B cell (primary cell): Measurements from ENCODE around the gene LARGE1. TPM values are rescaled to one million over a fixed set of nuclear protein-coding genes. Genes with fewer than 3 reads are reported as not detected.

Source experiments
- ATAC-seq: fragments of 200-7000 bp; cut with Tn5 transposase; one replicate; pipeline ENCODE4 v1.10.0; 2021; ENCODE audit warnings: low read depth, mild to moderate bottlenecking, moderate number of reproducible peaks, moderate library complexity
- CTCF ChIA-PET: fragments of 350-600 bp; sonication (Branson Sonifier 250); formaldehyde crosslinking; loops from one replicate; lab custom pipeline; 2021; ENCODE audit warnings: antibody characterized with exemption, inconsistent platforms; lab: Charles Lee
- POLR2A ChIA-PET: fragments of 350-600 bp; sonication (Branson Sonifier 250); formaldehyde crosslinking; loops from one replicate; lab custom pipeline; 2021; ENCODE audit warnings: antibody characterized with exemption; lab: Charles Lee
- DNase-seq: peaks from one replicate; pipeline ENCODE4 v3.0.0; 2013
- H2AFZ ChIP-seq: 2 replicates; pipeline ENCODE4 v1.6.1; 2012; ENCODE audit warnings: mild to moderate bottlenecking, low read depth, low read length; ENCODE audit not compliant: insufficient read depth, poor library complexity, severe bottlenecking
- H3K27ac ChIP-seq, 2 donors: 1 replicate in 1 of 2; 2 replicates in 1 of 2; pipeline ENCODE4 v1.5.1; 2012 to 2013; ENCODE audit warnings: low read length in 2 of 2, mild to moderate bottlenecking in 2 of 2, moderate library complexity in 1 of 2
- H3K27me3 ChIP-seq, 4 experiments: fragments of 200-600 bp in 1 of 4; sonication (generic) in 1 of 4; replicated peaks in 1 of 4; 1 replicate in 2 of 4; 2 replicates in 2 of 4; pipeline versions ENCODE4 v1.6.1 to v1.7.0; 2013 to 2016; ENCODE audit warnings: low read length in 3 of 4, mild to moderate bottlenecking in 2 of 4, mixed read lengths in 1 of 4, moderate library complexity in 1 of 4; ENCODE audit not compliant: insufficient read depth in 4 of 4, control insufficient read depth in 3 of 4; ENCODE audit errors: control extremely low read depth in 1 of 4
- H3K36me3 ChIP-seq, 2 experiments: replicated peaks in 1 of 2; 1 replicate in 1 of 2; 2 replicates in 1 of 2; pipeline versions ENCODE4 v1.6.1 to v1.7.1; 2013; ENCODE audit warnings: low read length in 1 of 2; ENCODE audit not compliant: insufficient read depth in 2 of 2, control insufficient read depth in 1 of 2; ENCODE audit errors: control extremely low read depth in 1 of 2, extremely low read depth in 1 of 2
- H3K4me1 ChIP-seq, 2 donors: fragments of 200-600 bp in 1 of 2; sonication (generic) in 1 of 2; 1 replicate in 1 of 2; 2 replicates in 1 of 2; pipeline versions ENCODE4 v1.5.1 to v1.6.1; 2013 to 2017; ENCODE audit warnings: low read length in 2 of 2; ENCODE audit not compliant: control insufficient read depth in 2 of 2, insufficient read depth in 2 of 2
- H3K4me2 ChIP-seq: replicated peaks from 2 replicates; pipeline ENCODE3; 2012; ENCODE audit warnings: mild to moderate bottlenecking, low read depth, low read length; ENCODE audit not compliant: poor library complexity, severe bottlenecking
- H3K4me3 ChIP-seq, 5 experiments: fragments of 200-600 bp in 1 of 5; sonication (generic) in 1 of 5; 1 replicate in 3 of 5; 2 replicates in 2 of 5; pipeline versions ENCODE4 v1.5.1 to v1.7.0; 2011 to 2016; ENCODE audit warnings: low read length in 4 of 5, mild to moderate bottlenecking in 4 of 5, low read depth in 2 of 5, control low read depth in 1 of 5, moderate library complexity in 1 of 5; ENCODE audit not compliant: insufficient read depth in 1 of 5; ENCODE audit errors: control extremely low read depth in 1 of 5, extremely low read depth in 1 of 5
- H3K79me2 ChIP-seq: fragments of 200-600 bp; sonication (generic); one replicate; pipeline ENCODE4 v1.6.0; 2016; ENCODE audit warnings: low read length; ENCODE audit not compliant: control insufficient read depth, insufficient read depth
- H3K9ac ChIP-seq: fragments of 200-600 bp; sonication (generic); 2 replicates; pipeline ENCODE4 v1.6.1; 2017; ENCODE audit warnings: mild to moderate bottlenecking, low read length, moderate library complexity
- H3K9me3 ChIP-seq, 3 donors: one replicate each; pipeline versions ENCODE4 v1.6.1 to v1.7.1; 2013; ENCODE audit warnings: low read length in 2 of 3; ENCODE audit not compliant: control insufficient read depth in 2 of 3, insufficient read depth in 1 of 3; ENCODE audit errors: control extremely low read depth in 1 of 3
- H4K20me1 ChIP-seq: 2 replicates; pipeline ENCODE4 v1.6.0; 2012; ENCODE audit warnings: mild to moderate bottlenecking, low read length; ENCODE audit not compliant: insufficient read depth, control insufficient read depth, poor library complexity, severe bottlenecking
- H3K27ac Mint-ChIP-seq: one replicate; pipeline ENCODE4 v1.8.0; 2021; ENCODE audit warnings: mixed read lengths
- H3K27me3 Mint-ChIP-seq: one replicate; pipeline ENCODE4 v1.8.0; 2021; ENCODE audit warnings: mixed read lengths
- H3K4me1 Mint-ChIP-seq: one replicate; pipeline ENCODE4 v1.8.0; 2021; ENCODE audit warnings: mixed read lengths
- H3K4me3 Mint-ChIP-seq: one replicate; pipeline ENCODE4 v1.8.0; 2021; ENCODE audit warnings: mixed read lengths
- H3K9me3 Mint-ChIP-seq: one replicate; pipeline ENCODE4 v1.8.0; 2022; ENCODE audit warnings: mixed read lengths; ENCODE audit not compliant: insufficient read depth
- EZH2 ChIP-seq: IDR thresholded peaks from 2 replicates; pipeline ENCODE4 v1.6.1; 2012; ENCODE audit warnings: borderline replicate concordance, low read depth, mild to moderate bottlenecking, moderate library complexity, low read length; ENCODE audit not compliant: insufficient read depth, poor library complexity, severe bottlenecking
- WGBS: methylation state at CpG from one replicate; pipeline ENCODE4 v1.1.5; 2013; ENCODE audit warnings: missing lambda C conversion rate; ENCODE audit not compliant: insufficient coverage; 5-methylcytosine and 5-hydroxymethylcytosine counted together
- intact Hi-C: fragments of 100-400 bp; cut with micrococcal nuclease; formaldehyde crosslinking; loops from one replicate; pipeline ENCODE4 v1.10.0; 2022
- polyA plus RNA-seq: library from polyadenylated mRNA; depleted of rRNA; stranded (reverse); fragments of >200 nt; gene quantifications from 2 replicates; pipeline ENCODE4 v1.2.3, GENCODE V29; 2012
- total RNA-seq, 2 donors: library from RNA; stranded (reverse); fragments of 120-200 nt in 1 of 2; gene quantifications; 1 replicate in 1 of 2; 2 replicates in 1 of 2; pipeline versions ENCODE4 v1.2.3 to v1.2.4, GENCODE V29; 2013 to 2022
- TF ChIP-seq, protein P1 (sequence below): fragments of 200-600 bp; IDR thresholded peaks from one replicate; pipeline ENCODE4 v1.8.0; 2022; ENCODE audit warnings: antibody characterized with exemption, mild to moderate bottlenecking

The LARGE1 gene
- total and polyA plus RNA-seq, 2 donors (not counting 1 experiment from before 2014, with no cell fraction given), result 20.7 to 82.0 TPM

DNA sequence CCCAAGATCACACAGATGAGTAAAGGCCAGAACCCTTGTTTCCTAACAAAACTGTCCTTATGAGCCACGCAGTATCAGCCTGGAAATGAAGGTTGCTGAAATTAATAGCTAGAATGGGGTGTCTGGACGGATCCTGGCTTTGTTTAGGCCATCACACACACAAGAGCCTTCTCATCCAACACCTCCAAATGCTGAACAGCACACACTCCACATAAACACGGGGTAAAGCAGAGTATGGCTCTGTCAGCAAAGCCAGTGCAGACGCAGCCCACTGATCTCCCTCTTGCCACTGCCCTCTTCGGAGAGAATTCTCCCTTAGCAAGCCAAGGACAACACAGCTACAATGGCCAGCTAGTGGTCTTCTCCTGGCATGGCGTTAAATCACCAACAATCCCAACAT lies 469.5 kb downstream of the LARGE1 start:
- Mint-ChIP-seq H3K4me3 (no peak overlapping the region), H3K27ac (no peak overlapping the region), H3K4me1 (peaks cover 9% of the 10 kb centered on the region), H3K27me3 (no peaks in the 10 kb centered on the region), H3K9me3 (no peaks in the 10 kb centered on the region)
- H3K27me3 ChIP-seq, result no peaks in the 10 kb centered on the region
- 94% methylated on average over 3 of the region's 6 CpGs for WGBS
- H3K9me3 ChIP-seq, result no peaks in the 10 kb centered on the region
- CTCF ChIA-PET, result no interaction called here
- no peak overlapping the region for H3K9ac ChIP-seq
- H3K79me2 ChIP-seq, result no peaks in the 10 kb centered on the region
- intact Hi-C loops, result no loop called here
- H3K4me3 ChIP-seq, result no peak overlapping the region
- H3K27ac ChIP-seq, result no peak overlapping the region
- no peaks in the 10 kb centered on the region for H3K36me3 ChIP-seq
- no peak overlapping the region for H3K4me2 ChIP-seq
- no peak for DNase-seq
- no peak overlapping the region for H2AFZ ChIP-seq
- peaks cover 23% of the 10 kb centered on the region for H4K20me1 ChIP-seq
- POLR2A ChIA-PET, result no interaction called here
- TF ChIP-seq EZH2, result no peak
- TF ChIP-seq, protein P1, sequence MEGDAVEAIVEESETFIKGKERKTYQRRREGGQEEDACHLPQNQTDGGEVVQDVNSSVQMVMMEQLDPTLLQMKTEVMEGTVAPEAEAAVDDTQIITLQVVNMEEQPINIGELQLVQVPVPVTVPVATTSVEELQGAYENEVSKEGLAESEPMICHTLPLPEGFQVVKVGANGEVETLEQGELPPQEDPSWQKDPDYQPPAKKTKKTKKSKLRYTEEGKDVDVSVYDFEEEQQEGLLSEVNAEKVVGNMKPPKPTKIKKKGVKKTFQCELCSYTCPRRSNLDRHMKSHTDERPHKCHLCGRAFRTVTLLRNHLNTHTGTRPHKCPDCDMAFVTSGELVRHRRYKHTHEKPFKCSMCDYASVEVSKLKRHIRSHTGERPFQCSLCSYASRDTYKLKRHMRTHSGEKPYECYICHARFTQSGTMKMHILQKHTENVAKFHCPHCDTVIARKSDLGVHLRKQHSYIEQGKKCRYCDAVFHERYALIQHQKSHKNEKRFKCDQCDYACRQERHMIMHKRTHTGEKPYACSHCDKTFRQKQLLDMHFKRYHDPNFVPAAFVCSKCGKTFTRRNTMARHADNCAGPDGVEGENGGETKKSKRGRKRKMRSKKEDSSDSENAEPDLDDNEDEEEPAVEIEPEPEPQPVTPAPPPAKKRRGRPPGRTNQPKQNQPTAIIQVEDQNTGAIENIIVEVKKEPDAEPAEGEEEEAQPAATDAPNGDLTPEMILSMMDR, result no peak
- no peaks in the 10 kb centered on the region for H3K4me1 ChIP-seq
- ATAC-seq, result no peak

DNA sequence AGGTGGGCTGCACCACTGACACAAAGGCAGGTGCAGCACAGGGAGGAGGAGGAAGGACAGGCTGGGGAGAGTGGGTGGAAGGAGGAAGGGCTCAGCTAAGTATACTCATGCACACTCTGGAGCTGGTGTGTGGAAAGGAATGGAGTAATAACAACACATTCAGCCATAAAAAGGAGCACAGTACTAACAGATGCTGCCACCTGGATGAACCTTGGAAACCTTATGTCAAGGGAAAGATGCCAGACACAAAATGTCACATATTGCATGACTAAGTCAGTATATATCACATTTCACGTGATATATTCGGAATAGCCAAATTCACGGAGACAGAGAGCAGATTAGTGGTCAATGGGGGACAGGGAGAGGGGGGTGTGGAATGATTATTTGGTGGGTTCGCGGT lies 472.5 kb downstream of the LARGE1 start:
- H3K9me3 Mint-ChIP-seq, result no peaks in the 10 kb centered on the region

More for the DNA sequence above, 472.5 kb downstream of the LARGE1 start:
- H3K79me2 ChIP-seq, result no peaks in the 10 kb centered on the region
- Mint-ChIP-seq H3K4me1 (peaks cover 9% of the 10 kb centered on the region), H3K27ac (no peak overlapping the region), H3K27me3 (no peaks in the 10 kb centered on the region), H3K4me3 (no peak overlapping the region)
- ChIA-PET POLR2A (no interaction called here), CTCF (no interaction called here)
- intact Hi-C loops, result no loop called here
- H3K9me3 ChIP-seq, result no peaks in the 10 kb centered on the region
- DNase-seq (no peak), ATAC-seq (no peak)
- 100% methylated on average over 2 of the region's 5 CpGs for WGBS
- no peaks in the 10 kb centered on the region for H3K4me1 ChIP-seq
- peaks cover 20% of the 10 kb centered on the region for H4K20me1 ChIP-seq
- no peak overlapping the region for H3K9ac ChIP-seq
- H3K27ac ChIP-seq, result no peak overlapping the region
- TF ChIP-seq, protein P1, result no peak
- no peak for TF ChIP-seq EZH2
- no peak overlapping the region for H2AFZ ChIP-seq
- no peak overlapping the region for H3K4me2 ChIP-seq
- no peaks in the 10 kb centered on the region for H3K36me3 ChIP-seq
- no peaks in the 10 kb centered on the region for H3K27me3 ChIP-seq
- H3K4me3 ChIP-seq, result no peak overlapping the region
